Ishikawa (cell line): Measurements from ENCODE around the gene PLD1.

Experiments
- CEBPB ChIP-seq: IDR thresholded peaks from 2 replicates; pipeline ENCODE4 v1.6.1; 2012
- EP300 ChIP-seq: IDR thresholded peaks from 2 replicates; pipeline ENCODE4 v1.6.1; 2012; ENCODE audit warnings: borderline replicate concordance
- RAD21 ChIP-seq: IDR thresholded peaks from 2 replicates; pipeline ENCODE4 v1.6.1; 2012; ENCODE audit warnings: low read depth
- TAF1 ChIP-seq: IDR thresholded peaks from 2 replicates; pipeline ENCODE4 v1.6.1; 2012; ENCODE audit warnings: low read depth, mild to moderate bottlenecking
- YY1 ChIP-seq: IDR thresholded peaks from 2 replicates; pipeline ENCODE4 v1.6.1; 2012; ENCODE audit warnings: low read depth
- TF ChIP-seq, protein P1 (sequence below): IDR thresholded peaks from 2 replicates; pipeline ENCODE4 v1.6.1; 2012

DNA sequence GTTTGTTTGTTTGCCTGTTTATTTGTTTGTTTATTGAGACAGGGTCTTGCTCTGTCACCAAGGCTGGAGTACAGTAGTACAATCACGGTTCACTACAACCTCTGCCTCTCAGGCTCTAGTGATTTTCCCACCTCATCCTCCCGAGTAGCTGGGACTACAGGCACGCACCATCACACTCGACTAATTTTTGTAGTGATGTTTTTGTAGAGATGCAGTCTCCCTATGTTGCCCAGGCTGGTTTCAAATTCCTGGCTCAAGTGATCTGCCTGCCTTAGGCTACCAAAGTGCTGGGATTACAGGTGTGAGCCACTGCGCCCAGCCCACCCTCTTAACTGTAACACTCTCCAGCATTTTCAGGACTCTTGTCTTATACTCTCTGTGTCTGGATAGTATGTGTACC is 26.7 kb downstream of the PLD1 start:
- no peak for TF ChIP-seq TAF1
- no peak for TF ChIP-seq CEBPB
- TF ChIP-seq RAD21, result no peak
- TF ChIP-seq, protein P1, sequence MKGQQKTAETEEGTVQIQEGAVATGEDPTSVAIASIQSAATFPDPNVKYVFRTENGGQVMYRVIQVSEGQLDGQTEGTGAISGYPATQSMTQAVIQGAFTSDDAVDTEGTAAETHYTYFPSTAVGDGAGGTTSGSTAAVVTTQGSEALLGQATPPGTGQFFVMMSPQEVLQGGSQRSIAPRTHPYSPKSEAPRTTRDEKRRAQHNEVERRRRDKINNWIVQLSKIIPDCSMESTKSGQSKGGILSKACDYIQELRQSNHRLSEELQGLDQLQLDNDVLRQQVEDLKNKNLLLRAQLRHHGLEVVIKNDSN, result no peak
- TF ChIP-seq EP300, result no peak
- TF ChIP-seq YY1, result no peak
